PC-3 (cell line): ENCODE results near the gene IL18R1.

Experiments used
- EZH2 ChIP-seq: fragments of 300-600 bp; sonication (generic); IDR thresholded peaks from one replicate; pipeline ENCODE4 v1.6.1; 2017; ENCODE audit warnings: antibody characterized with exemption, mild to moderate bottlenecking, low read length; ENCODE audit not compliant: unreplicated experiment
- EZH2phosphoT487 ChIP-seq: fragments of 300-600 bp; sonication (generic); IDR thresholded peaks from 2 replicates; pipeline ENCODE4 v1.6.1; 2018; ENCODE audit warnings: mild to moderate bottlenecking, antibody characterized with exemption, low read length, borderline replicate concordance
- TF ChIP-seq, protein P1 (sequence below): fragments of 300-600 bp; sonication (generic); conservative IDR thresholded peaks from 2 replicates; pipeline ENCODE4 v1.5.1; 2017; ENCODE audit warnings: antibody characterized with exemption, low read depth, mild to moderate bottlenecking, low read length

DNA sequence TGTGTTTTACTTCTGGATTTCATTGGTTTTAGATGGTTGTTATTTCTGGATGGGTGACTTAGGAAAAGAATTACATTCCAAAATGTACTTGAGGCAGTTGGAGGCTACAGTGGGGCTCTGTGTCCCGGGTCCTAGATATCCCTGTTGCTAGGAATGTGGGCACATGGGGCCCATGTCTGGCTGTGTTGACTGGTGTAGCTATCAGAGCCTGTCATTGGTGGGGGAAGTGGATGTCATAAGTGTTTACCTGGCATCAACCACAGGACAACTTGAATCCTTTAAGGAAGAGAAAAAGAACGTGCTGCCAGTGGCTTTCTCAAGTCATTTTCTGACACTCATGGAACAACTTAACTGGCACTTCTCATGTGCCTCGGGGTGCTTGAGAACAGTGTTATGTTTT lies 30.4 kb downstream of the IL18R1 start:
- TF ChIP-seq, protein P1, sequence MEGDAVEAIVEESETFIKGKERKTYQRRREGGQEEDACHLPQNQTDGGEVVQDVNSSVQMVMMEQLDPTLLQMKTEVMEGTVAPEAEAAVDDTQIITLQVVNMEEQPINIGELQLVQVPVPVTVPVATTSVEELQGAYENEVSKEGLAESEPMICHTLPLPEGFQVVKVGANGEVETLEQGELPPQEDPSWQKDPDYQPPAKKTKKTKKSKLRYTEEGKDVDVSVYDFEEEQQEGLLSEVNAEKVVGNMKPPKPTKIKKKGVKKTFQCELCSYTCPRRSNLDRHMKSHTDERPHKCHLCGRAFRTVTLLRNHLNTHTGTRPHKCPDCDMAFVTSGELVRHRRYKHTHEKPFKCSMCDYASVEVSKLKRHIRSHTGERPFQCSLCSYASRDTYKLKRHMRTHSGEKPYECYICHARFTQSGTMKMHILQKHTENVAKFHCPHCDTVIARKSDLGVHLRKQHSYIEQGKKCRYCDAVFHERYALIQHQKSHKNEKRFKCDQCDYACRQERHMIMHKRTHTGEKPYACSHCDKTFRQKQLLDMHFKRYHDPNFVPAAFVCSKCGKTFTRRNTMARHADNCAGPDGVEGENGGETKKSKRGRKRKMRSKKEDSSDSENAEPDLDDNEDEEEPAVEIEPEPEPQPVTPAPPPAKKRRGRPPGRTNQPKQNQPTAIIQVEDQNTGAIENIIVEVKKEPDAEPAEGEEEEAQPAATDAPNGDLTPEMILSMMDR, result no peak
- TF ChIP-seq EZH2phosphoT487, result no peak
- no peak for TF ChIP-seq EZH2
